Glutamatergic neuron (in vitro differentiated cells): ENCODE data around the gene GTF2F2. TPM values are rescaled to one million over a fixed set of nuclear protein-coding genes. Genes with fewer than 3 reads are reported as not detected.

Source experiments
- DNase-seq: peaks from one replicate; pipeline ENCODE4 v3.0.0; 2022
- H3K27ac Mint-ChIP-seq: one replicate; pipeline ENCODE4 v1.8.0; 2020; ENCODE audit warnings: mild to moderate bottlenecking, mixed read lengths, inconsistent platforms; ENCODE audit not compliant: unreplicated experiment
- H3K27me3 Mint-ChIP-seq: one replicate; pipeline ENCODE4 v1.8.0; 2020; ENCODE audit warnings: mild to moderate bottlenecking, moderate library complexity, mixed read lengths, inconsistent platforms; ENCODE audit not compliant: unreplicated experiment
- H3K36me3 Mint-ChIP-seq: one replicate; pipeline ENCODE4 v1.8.0; 2020; ENCODE audit warnings: mild to moderate bottlenecking, mixed read lengths, inconsistent platforms; ENCODE audit not compliant: unreplicated experiment
- H3K4me1 Mint-ChIP-seq: one replicate; pipeline ENCODE4 v1.8.0; 2020; ENCODE audit warnings: mild to moderate bottlenecking, low read depth, mixed read lengths, inconsistent platforms; ENCODE audit not compliant: unreplicated experiment
- H3K4me3 Mint-ChIP-seq: one replicate; pipeline ENCODE4 v1.8.0; 2020; ENCODE audit warnings: mild to moderate bottlenecking, mixed read lengths, inconsistent platforms; ENCODE audit not compliant: unreplicated experiment
- H3K9me3 Mint-ChIP-seq: one replicate; pipeline ENCODE4 v1.8.0; 2020; ENCODE audit warnings: mild to moderate bottlenecking, moderate library complexity, mixed read lengths, inconsistent platforms; ENCODE audit not compliant: unreplicated experiment
- CTCF ChIP-seq: fragments of 200-600 bp; sonication (generic); IDR thresholded peaks from one replicate; pipeline ENCODE4 v1.5.0; 2021; ENCODE audit not compliant: partially characterized antibody, unreplicated experiment
- total RNA-seq: library from RNA; stranded (reverse); fragmentation: NEBNext Ultra II Directional; extraction: Animal tissue kit (Norgen Biotek cat#: 25700); gene quantifications from one replicate; pipeline ENCODE4 v1.2.1, GENCODE V29; 2021; ENCODE audit not compliant: unreplicated experiment

GTF2F2 gene
- total RNA-seq, 1 donor from 2014 or later: 25.9 TPM

GRCh38 chr13:45198924-45199323, 78.6 kb downstream of the GTF2F2 start:
- TF ChIP-seq CTCF: no peak
- Mint-ChIP-seq H3K36me3 (no peaks in the 10 kb centered on the region), H3K9me3 (no peaks in the 10 kb centered on the region), H3K4me3 (no peak overlapping the region), H3K4me1 (peaks cover 3% of the 10 kb centered on the region), H3K27me3 (peaks cover 3% of the 10 kb centered on the region), H3K27ac (no peak overlapping the region)
- DNase-seq: no peak

- no peak overlapping the region for H3K4me3 Mint-ChIP-seq
- H3K27ac Mint-ChIP-seq: no peak overlapping the region
- H3K36me3 Mint-ChIP-seq: no peaks in the 10 kb centered on the region
- TF ChIP-seq CTCF: no peak
- H3K27me3 Mint-ChIP-seq: peaks cover 1% of the 10 kb centered on the region
- H3K9me3 Mint-ChIP-seq: no peaks in the 10 kb centered on the region
- DNase-seq: no peak
- H3K4me1 Mint-ChIP-seq: no peaks in the 10 kb centered on the region
Observed at GRCh38 chr13:45199711-45200110, 79.4 kb downstream of the GTF2F2 start.

GRCh38 chr13:45200701-45201232, 80.5 kb downstream of the GTF2F2 start, which contains the start of gene KCTD4:
TSS of gene KCTD4 (minus strand) at chr13:45201045. CDS start at chr13:45194567, 6,478 bp downstream.
- Mint-ChIP-seq H3K27ac (no peak within 1 kb of the TSS), H3K4me1 (no peaks in the 10 kb centered on the region)
- no peak for DNase-seq

GRCh38 chr13:45205124-45205523, 84.8 kb downstream of the GTF2F2 start:
- no peak overlapping the region for H3K4me3 Mint-ChIP-seq
- DNase-seq: no peak
- no peaks in the 10 kb centered on the region for H3K36me3 Mint-ChIP-seq
- H3K9me3 Mint-ChIP-seq: no peaks in the 10 kb centered on the region
- H3K4me1 Mint-ChIP-seq: peaks cover 3% of the 10 kb centered on the region
- no peaks in the 10 kb centered on the region for H3K27me3 Mint-ChIP-seq
- H3K27ac Mint-ChIP-seq: no peak overlapping the region
- TF ChIP-seq CTCF: no peak

More at GRCh38 chr13:45200701-45201232, 80.5 kb downstream of the GTF2F2 start, which contains the start of gene KCTD4:
- H3K4me3 Mint-ChIP-seq: no peak within 1 kb of the TSS
- no peaks in the 10 kb centered on the region for H3K36me3 Mint-ChIP-seq
- no peaks in the 10 kb centered on the region for H3K27me3 Mint-ChIP-seq
- TF ChIP-seq CTCF: no peak
- H3K9me3 Mint-ChIP-seq: no peaks in the 10 kb centered on the region

GRCh38 chr13:45206340-45206739, 86.0 kb downstream of the GTF2F2 start:
- H3K9me3 Mint-ChIP-seq: no peaks in the 10 kb centered on the region
- DNase-seq: no peak
- no peak for TF ChIP-seq CTCF
- H3K27ac Mint-ChIP-seq: no peak overlapping the region
- no peaks in the 10 kb centered on the region for H3K27me3 Mint-ChIP-seq
- no peaks in the 10 kb centered on the region for H3K36me3 Mint-ChIP-seq
- H3K4me3 Mint-ChIP-seq: no peak overlapping the region
- peaks cover 3% of the 10 kb centered on the region for H3K4me1 Mint-ChIP-seq
